HUES64 (cell line): ENCODE measurements around the gene TNFAIP6.
"Not testable (repeated sequence)": the region's sequence is repeated elsewhere in the genome, so short reads cannot be mapped to it uniquely, and the experiment has no call there.

Experiments used
- H3K27ac ChIP-seq: 2 replicates; pipeline ENCODE4 v1.7.0; 2013; ENCODE audit warnings: low read depth, low read length, inconsistent platforms
- H3K27me3 ChIP-seq: 2 replicates; pipeline ENCODE4 v1.6.1; 2013; ENCODE audit warnings: mild to moderate bottlenecking, low read length; ENCODE audit not compliant: insufficient read depth
- H3K36me3 ChIP-seq: 2 replicates; pipeline ENCODE4 v1.6.1; 2013; ENCODE audit warnings: mild to moderate bottlenecking, low read length; ENCODE audit not compliant: insufficient read depth
- H3K4me1 ChIP-seq: 2 replicates; pipeline ENCODE4 v1.6.1; 2013; ENCODE audit warnings: mild to moderate bottlenecking, low read length, moderate library complexity; ENCODE audit not compliant: insufficient read depth
- H3K4me3 ChIP-seq: 2 replicates; pipeline ENCODE4 v1.5.1; 2013; ENCODE audit warnings: mild to moderate bottlenecking, low read length, moderate library complexity
- H3K9ac ChIP-seq: 2 replicates; pipeline ENCODE4 v1.6.1; 2013; ENCODE audit warnings: mild to moderate bottlenecking, low read depth, low read length
- H3K9me3 ChIP-seq: 2 replicates; pipeline ENCODE4 v1.6.1; 2013; ENCODE audit warnings: low read depth, low read length; ENCODE audit not compliant: insufficient read depth
- WGBS: fragments of 150-250, 120-280 bp; methylation state at CpG from one replicate; pipeline ENCODE4 v1.1.7; 2013; ENCODE audit warnings: missing lambda C conversion rate; 5-methylcytosine and 5-hydroxymethylcytosine counted together

Gene TNFAIP6

DNA sequence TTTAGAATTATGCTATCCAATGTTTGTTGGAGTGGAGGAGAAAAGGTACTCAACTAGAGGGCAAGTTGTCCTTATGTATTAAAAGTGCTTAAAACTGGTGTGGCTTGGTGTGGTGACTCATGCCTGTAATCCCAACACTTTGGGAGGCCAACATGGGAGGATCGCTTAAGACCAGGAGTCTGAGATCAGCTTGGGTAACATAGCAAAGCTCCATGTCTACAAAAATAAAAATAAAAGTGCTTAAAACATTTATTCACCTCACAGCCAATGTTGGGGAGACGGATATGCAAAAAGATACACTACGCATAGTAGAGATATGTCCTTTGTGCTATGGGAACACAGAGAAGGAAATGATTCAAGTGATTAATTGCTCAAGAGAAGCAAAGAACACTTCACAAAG is 19.3 kb upstream of the TNFAIP6 start:
- H3K4me3 ChIP-seq: no peak overlapping the region
- H3K27me3 ChIP-seq: no peaks in the 10 kb centered on the region
- no peaks in the 10 kb centered on the region; the same call in 1 of the 2 replicates for H3K9me3 ChIP-seq
- no peak overlapping the region for H3K9ac ChIP-seq
- H3K27ac ChIP-seq: no peak overlapping the region
- H3K4me1 ChIP-seq: peaks cover 29% of the 10 kb centered on the region
- no peaks in the 10 kb centered on the region for H3K36me3 ChIP-seq
- WGBS: 89% methylated on average over 3 of the region's 3 CpGs

DNA sequence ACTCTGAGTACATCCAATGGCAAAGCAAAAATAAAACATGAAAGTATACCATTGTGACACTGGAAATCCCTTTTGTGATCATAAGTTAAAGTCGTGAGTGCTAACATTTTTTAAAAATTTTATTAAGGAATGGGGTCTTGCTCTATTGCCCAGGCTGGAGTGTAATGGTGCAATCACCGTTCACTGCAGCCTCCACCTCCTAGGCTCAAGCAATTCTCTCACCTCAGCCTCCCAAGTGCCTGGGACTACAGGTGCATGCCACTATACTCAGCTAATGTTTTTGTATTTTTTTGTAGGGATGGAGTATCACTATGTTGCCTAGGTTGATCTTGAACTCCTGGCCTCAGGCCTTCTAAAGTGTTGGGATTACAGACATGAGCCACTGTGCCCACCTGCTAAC is 14.3 kb upstream of the TNFAIP6 start:
- Histone ChIP-seq H3K9ac (no peak overlapping the region), H3K27ac (no peak overlapping the region), H3K4me3 (no peak overlapping the region), H3K9me3 (no peaks in the 10 kb centered on the region; the same call in 1 of the 2 replicates), H3K4me1 (peaks cover 19% of the 10 kb centered on the region; the same call in 1 of the 2 replicates), H3K36me3 (no peaks in the 10 kb centered on the region), H3K27me3 (no peaks in the 10 kb centered on the region)
- WGBS: 92% methylated on average over 2 of the region's 2 CpGs

DNA sequence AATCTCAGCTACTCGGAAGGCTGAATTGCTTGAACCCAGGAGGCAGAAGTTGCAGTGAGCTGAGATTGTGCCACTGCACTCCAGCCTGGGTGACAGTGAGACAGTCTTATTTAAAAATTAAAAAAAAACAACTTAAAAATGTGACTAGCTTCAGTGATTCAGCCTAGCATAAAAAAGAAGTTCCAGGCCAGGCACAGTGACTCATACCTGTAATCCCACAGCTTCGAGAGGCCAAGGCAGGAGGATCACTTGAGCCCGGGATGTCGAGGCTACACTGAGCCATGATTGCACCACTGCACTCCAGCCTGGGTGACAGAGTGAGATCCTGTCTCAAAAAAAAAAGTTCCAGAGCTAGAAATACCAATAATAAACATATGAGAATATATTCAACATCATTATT is 13.2 kb upstream of the TNFAIP6 start:
- not testable (repeated sequence) for H3K9ac ChIP-seq, H3K36me3 ChIP-seq, H3K4me3 ChIP-seq, H3K9me3 ChIP-seq, H3K27me3 ChIP-seq, H3K27ac ChIP-seq
- WGBS: 95% methylated on average over 4 of the region's 4 CpGs
- peaks cover 12% of the 10 kb centered on the region; the same call in 1 of the 2 replicates for H3K4me1 ChIP-seq

DNA sequence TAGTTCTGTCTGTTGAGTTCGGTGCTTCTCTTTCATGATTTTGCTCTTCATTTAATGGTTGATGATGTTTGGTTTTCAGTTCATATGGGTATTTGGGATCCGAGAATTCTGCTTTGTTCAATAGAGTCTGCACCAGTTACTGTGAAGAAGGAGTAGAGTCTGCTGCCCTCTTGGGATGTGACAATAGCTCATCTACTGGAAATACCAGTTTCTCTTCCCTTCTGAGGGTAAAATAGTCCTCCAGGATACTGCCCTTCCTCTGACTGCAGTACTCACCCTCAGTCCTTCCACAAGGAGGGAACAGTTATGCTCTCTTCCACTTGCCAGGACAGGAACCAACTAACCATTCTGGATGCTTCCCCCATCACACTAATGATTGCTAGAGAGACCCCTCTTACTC is 12.5 kb upstream of the TNFAIP6 start:
- Histone ChIP-seq H3K36me3 (no peaks in the 10 kb centered on the region), H3K9me3 (no peaks in the 10 kb centered on the region; the same call in 1 of the 2 replicates)
- WGBS: 92% methylated on average over 2 of the region's 2 CpGs

DNA sequence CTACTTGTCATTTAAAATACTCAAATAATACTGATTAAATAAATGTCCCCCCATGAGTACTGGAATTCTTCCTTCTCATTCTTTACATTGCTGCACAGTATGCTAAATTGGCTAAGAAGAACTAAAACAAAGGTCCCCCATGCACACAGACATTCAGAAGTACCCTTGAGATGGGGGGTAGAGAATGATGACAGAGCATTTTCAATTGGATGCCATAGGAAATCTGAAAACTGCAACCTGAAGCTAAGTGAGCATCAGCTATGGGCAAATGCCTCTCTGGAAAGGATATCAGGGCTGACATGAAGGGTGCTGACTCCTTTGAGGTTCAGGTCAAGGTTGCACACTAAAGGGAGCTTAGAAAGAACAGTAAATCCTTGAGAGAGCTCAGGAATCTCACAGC is 10.1 kb upstream of the TNFAIP6 start:
- H3K9me3 ChIP-seq: no peaks in the 10 kb centered on the region

More for the DNA sequence above, 12.5 kb upstream of the TNFAIP6 start:
- Histone ChIP-seq H3K27me3 (no peaks in the 10 kb centered on the region), H3K9ac (no peak overlapping the region), H3K4me3 (no peak overlapping the region), H3K4me1 (peaks cover 6% of the 10 kb centered on the region; the same call in 1 of the 2 replicates), H3K27ac (no peak overlapping the region)

DNA sequence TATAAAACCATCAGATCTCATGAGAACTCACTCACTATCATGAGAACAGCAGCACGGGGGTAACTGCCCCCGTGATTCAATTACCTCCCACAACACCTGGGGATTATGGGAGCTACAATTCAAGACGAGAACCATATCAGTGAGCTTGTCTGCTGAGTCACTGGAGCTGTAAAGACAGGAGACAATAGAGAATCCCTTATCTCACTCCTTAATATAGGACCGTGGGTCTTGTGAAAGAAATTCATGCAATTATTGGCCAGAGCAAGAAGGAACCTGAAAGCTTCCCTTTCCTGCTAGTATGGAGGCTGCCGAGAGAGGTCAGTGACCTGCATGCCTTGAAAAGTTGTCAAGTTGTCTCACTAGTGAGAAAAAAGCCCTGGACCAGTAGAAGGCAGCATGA is 9.5 kb upstream of the TNFAIP6 start:
- no peak overlapping the region for H3K27ac ChIP-seq
- H3K9ac ChIP-seq: no peak overlapping the region
- WGBS: 74% methylated on average over 5 of the region's 5 CpGs
- H3K36me3 ChIP-seq: no peaks in the 10 kb centered on the region
- H3K4me3 ChIP-seq: no peak overlapping the region
- H3K4me1 ChIP-seq: peaks cover 4% of the 10 kb centered on the region; the same call in 1 of the 2 replicates
- H3K9me3 ChIP-seq: no peaks in the 10 kb centered on the region
- no peaks in the 10 kb centered on the region for H3K27me3 ChIP-seq

More for the DNA sequence above, 10.1 kb upstream of the TNFAIP6 start:
- Histone ChIP-seq H3K4me3 (no peak overlapping the region), H3K27ac (no peak overlapping the region; the same call in 1 of the 2 replicates), H3K4me1 (peaks cover 4% of the 10 kb centered on the region; the same call in 1 of the 2 replicates), H3K36me3 (no peaks in the 10 kb centered on the region), H3K9ac (no peak overlapping the region), H3K27me3 (no peaks in the 10 kb centered on the region)

DNA sequence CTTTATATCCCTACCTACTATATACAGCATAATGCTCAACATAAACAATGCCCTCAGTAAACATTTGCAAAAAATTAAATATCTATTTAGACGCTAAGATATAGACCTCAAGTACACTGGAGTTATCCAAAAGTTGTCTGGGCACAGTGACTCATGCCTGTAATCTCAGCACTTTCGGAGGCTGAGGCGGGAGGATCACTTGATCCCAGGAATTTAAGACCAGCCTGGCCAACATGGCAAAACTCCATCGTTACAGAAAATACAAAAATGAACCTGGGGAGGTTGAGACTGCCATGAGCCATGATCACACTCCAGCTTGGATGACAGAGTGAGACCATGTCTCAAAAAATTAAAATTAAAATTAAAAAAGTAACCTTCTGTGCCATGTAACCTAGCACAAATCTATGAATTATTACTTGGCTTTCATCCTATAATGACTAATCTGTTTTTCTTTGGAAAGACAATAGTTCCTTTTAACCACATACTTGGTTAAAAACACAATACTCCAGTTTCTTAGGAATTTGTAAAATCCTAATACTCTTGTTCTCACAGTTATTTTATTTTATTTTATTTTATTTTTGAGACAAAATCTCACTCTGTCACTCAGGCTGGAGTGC is 6.7 kb upstream of the TNFAIP6 start:
- H3K9me3 ChIP-seq: no peaks in the 10 kb centered on the region
- no peak overlapping the region for H3K9ac ChIP-seq
- peaks cover 8% of the 10 kb centered on the region for H3K4me1 ChIP-seq
- no peaks in the 10 kb centered on the region for H3K27me3 ChIP-seq
- 99% methylated on average over 4 of the region's 4 CpGs for WGBS
- no peak overlapping the region for H3K4me3 ChIP-seq
- no peaks in the 10 kb centered on the region for H3K36me3 ChIP-seq
- H3K27ac ChIP-seq: no peak overlapping the region

DNA sequence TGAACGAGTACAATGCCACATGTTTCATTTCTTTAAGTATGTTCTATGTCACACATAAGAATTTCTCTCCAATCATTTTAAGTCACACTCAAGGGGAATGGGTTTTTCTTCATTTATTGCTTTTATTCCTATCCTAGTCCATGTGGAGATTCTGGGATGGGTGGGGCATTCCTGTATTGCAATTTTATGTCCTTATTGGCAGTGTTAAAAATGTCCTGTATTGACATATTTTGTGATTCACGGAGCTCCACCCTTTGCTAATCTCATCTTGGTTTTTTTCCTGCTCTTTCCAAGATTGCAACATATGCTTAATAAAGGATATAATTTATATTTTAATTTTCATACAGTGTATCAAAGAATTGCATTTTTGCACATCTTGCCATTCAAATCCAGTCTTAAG is 3.4 kb upstream of the TNFAIP6 start:
- Histone ChIP-seq H3K9me3 (no peaks in the 10 kb centered on the region), H3K4me3 (no peak overlapping the region), H3K9ac (no peak overlapping the region), H3K4me1 (peaks cover 29% of the 10 kb centered on the region), H3K36me3 (no peaks in the 10 kb centered on the region), H3K27ac (no peak overlapping the region), H3K27me3 (no peaks in the 10 kb centered on the region)
- WGBS: 100% methylated on average over 2 of the region's 2 CpGs

DNA sequence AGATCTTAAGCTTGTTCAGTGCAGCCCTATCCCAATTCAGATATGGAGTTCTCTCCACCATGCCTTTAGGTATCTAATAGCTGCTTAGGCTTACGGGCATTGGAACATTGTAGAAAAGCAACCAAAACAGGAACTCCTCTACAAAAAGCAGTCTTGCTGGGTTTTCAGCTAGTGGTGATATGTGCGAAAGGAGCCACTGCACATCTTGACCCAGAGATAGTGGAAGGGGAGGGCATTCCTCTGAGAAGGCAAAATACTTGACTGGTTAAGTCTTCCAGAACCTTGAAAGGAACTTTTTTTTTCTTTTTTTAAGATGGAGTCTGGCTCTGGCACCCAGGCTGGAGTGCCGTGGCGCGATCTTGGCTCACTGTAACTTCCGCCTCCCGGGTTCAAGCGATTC is 2.6 kb upstream of the TNFAIP6 start:
- Histone ChIP-seq H3K4me1 (peaks cover 30% of the 10 kb centered on the region), H3K27me3 (no peaks in the 10 kb centered on the region), H3K9ac (no peak overlapping the region), H3K4me3 (no peak overlapping the region), H3K36me3 (no peaks in the 10 kb centered on the region), H3K27ac (no peak overlapping the region), H3K9me3 (no peaks in the 10 kb centered on the region)
- 96% methylated on average over 8 of the region's 8 CpGs for WGBS

DNA sequence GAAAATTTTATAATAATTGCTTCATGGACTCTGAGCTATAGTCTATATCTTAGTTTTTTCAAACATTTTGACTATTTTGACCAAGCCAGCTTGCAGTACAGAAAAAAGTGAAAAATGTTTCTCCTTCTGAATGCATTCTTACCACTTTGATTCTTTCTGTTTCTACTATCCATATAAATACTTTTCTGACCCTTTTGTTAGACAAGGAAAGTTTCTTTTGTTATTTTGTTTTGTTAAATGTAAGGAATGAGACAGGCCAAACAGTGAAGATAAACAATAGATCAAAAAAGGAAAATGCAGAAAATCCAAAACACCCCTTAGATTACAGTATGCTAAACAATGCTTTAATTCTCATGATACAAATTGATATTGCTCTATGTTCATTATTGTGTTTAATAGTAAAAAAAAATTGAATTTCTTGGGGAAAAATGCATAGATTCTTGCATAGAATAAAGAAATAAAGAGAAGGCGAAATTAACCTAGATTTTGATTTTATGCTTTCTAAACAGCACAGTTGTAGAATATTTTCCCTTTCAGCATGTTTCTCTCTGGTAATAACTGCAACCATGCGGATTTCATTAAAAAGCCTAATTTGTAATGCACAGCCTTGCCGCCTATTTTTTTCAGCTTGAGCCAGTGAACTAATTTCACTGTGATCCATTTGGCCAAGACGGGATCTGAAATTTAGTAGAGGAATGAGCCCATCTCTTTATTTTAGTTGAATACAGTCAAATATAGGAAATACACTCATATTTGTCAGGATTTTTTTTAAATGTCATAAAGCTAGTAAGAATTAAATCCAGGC is 976 bp downstream of the TNFAIP6 start:
- H3K27me3 ChIP-seq: no peaks in the 10 kb centered on the region
- peaks cover 30% of the 10 kb centered on the region for H3K4me1 ChIP-seq
- WGBS: 89% methylated on average over 4 of the region's 4 CpGs
- H3K9ac ChIP-seq: 0 out of 2 replicates have a peak overlapping the region, but pooled peaks have one; percentile 30
- peak overlapping the region; percentile 22 for H3K4me3 ChIP-seq
- no peaks in the 10 kb centered on the region for H3K36me3 ChIP-seq
- peak overlapping the region; percentile 32; the same call in 1 of the 2 replicates for H3K27ac ChIP-seq
- H3K9me3 ChIP-seq: no peaks in the 10 kb centered on the region

DNA sequence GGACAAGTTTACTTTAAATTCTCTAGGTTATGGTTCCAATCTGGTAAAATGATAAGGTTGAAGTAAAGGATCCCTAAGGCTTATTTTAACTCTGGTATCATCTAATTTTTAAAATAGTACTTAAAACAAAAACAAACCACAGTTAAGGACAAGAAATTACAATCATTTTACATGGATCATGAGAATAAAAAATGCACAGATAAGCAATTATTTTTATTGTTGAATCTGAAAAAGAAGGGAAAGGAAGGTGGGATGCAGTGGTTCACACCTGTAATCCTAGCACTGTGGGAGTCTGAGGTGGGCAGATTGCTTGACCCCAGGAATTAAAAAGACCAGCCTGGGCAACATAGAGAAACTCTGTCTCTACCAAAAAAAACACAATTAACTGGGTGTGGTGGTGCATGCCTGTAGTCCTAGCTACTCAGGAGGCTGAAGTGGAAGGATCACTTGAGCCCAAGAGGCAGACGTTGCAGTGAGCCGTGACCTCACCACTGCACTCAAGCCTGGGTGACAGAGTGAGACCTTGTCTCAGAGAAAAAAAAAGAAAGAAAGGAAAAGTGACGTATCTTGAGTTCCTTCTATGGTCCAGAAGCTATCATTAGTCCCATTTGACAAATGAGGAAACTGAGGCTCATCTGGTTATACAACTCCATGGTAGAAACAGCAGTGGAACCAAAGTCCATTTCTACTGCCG is 2.5 kb downstream of the TNFAIP6 start:
- H3K27me3 ChIP-seq: no peaks in the 10 kb centered on the region
- no peak overlapping the region for H3K9ac ChIP-seq
- 91% methylated on average over 3 of the region's 4 CpGs for WGBS
- H3K9me3 ChIP-seq: no peaks in the 10 kb centered on the region
- H3K4me1 ChIP-seq: peaks cover 30% of the 10 kb centered on the region
- no peaks in the 10 kb centered on the region for H3K36me3 ChIP-seq
- H3K4me3 ChIP-seq: no peak overlapping the region
- H3K27ac ChIP-seq: no peak overlapping the region
